MCF 10A (cell line): ENCODE data around the gene INSIG1. TPM values are rescaled to one million over a fixed set of nuclear protein-coding genes. Genes with fewer than 3 reads are reported as not detected.

Experiments used
- BruUV-seq: library from RNA; stranded (reverse); fragments of 400-500 nt; replicated peaks from 2 replicates; lab custom pipeline; 2021; lab: Mats Ljungman, UMichigan
- CTCF ChIA-PET: fragments of 300-600 bp; sonication (Branson Sonifier 250); formaldehyde crosslinking; extraction: SDS; loops from one replicate; lab custom pipeline; 2021; ENCODE audit warnings: antibody characterized with exemption, inconsistent platforms; lab: Yijun Ruan, JAX
- POLR2A ChIA-PET: fragments of 300-600, 350-650 bp; sonication (Branson Sonifier 250); formaldehyde crosslinking; extraction: SDS; loops from one replicate; lab custom pipeline; 2020; ENCODE audit warnings: antibody characterized with exemption, inconsistent platforms; lab: Yijun Ruan, JAX
- DNase-seq: peaks from one replicate; pipeline ENCODE4 v3.0.0-alpha.2; 2018; ENCODE audit not compliant: unreplicated experiment
- H3K27ac Mint-ChIP-seq: one replicate; pipeline ENCODE4 v1.8.0; 2022; ENCODE audit warnings: mild to moderate bottlenecking, low read depth, mixed read lengths; ENCODE audit not compliant: unreplicated experiment
- H3K27me3 Mint-ChIP-seq: one replicate; pipeline ENCODE4 v1.8.0; 2022; ENCODE audit warnings: mixed read lengths; ENCODE audit not compliant: insufficient read depth, unreplicated experiment
- H3K36me3 Mint-ChIP-seq: one replicate; pipeline ENCODE4 v1.8.0; 2022; ENCODE audit warnings: mild to moderate bottlenecking, moderate library complexity, mixed read lengths; ENCODE audit not compliant: insufficient read depth, unreplicated experiment
- H3K4me1 Mint-ChIP-seq: one replicate; pipeline ENCODE4 v1.8.0; 2022; ENCODE audit warnings: mixed read lengths; ENCODE audit not compliant: insufficient read depth, unreplicated experiment
- H3K4me3 Mint-ChIP-seq: one replicate; pipeline ENCODE4 v1.8.0; 2022; ENCODE audit warnings: mild to moderate bottlenecking, moderate library complexity, mixed read lengths; ENCODE audit not compliant: unreplicated experiment
- H3K9me3 Mint-ChIP-seq: one replicate; pipeline ENCODE4 v1.8.0; 2022; ENCODE audit warnings: mixed read lengths; ENCODE audit not compliant: unreplicated experiment
- intact Hi-C: fragments of 100-400 bp; cut with micrococcal nuclease; formaldehyde crosslinking; loops from 2 replicates; pipeline ENCODE4 v1.14.1; 2022
- total RNA-seq: library from RNA; stranded (reverse); gene quantifications from 2 replicates; pipeline ENCODE4 v1.2.3, GENCODE V29; 2022
- TF ChIP-seq, protein P1 (sequence below): fragments of 200-600 bp; IDR thresholded peaks from one replicate; pipeline ENCODE4 v1.8.0; 2022; ENCODE audit warnings: antibody characterized with exemption, mild to moderate bottlenecking; ENCODE audit not compliant: unreplicated experiment

INSIG1 gene
- total RNA-seq, 1 experiment from 2014 or later: 11.2 TPM

DNA sequence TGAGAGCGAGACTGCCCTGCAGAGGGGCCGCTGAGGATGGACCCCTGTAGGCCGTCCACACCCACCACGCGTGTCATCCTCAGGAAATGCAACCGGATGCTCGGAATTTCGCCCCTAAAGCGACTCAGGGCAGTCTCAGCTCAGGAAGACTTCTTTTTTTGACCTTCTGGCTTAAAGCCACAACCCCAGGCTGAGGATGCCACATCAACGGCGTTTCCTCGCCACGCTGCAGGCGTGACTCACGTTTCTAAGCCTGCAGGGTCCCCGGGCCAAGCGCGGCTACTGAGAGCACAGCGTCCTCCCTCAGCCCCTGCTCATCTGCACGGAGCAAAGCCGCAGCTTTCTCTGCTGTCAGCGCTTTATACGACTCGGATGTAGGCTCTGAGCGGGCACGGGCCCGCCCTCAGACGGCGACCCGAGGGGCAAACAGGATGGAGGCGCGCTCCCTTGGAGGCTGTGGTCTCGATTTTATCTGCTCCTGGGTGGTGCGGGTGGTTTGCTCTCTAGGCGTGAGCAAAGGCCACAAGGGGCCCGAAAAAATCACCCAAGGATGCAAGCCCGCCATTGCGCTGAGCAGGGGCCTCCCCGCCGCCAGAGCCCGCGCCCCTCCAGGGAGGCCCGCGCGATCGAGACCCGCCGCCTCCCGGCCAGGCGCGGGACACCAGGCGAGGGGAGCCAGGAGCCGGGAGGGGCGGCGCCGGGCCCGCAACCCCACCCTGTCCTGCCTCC lies 726 bp upstream of the INSIG1 start:
- Mint-ChIP-seq H3K27ac (peak overlapping the region; percentile 76), H3K9me3 (no peaks in the 10 kb centered on the region), H3K4me3 (peak overlapping the region; percentile 82), H3K4me1 (peaks cover 22% of the 10 kb centered on the region), H3K27me3 (no peaks in the 10 kb centered on the region), H3K36me3 (peaks cover 27% of the 10 kb centered on the region)
- ChIA-PET CTCF (interaction anchor here (0.6 to 2.1 kb wide), 9 partner anchors 9 to 338 kb away, joined by 3 to 13 read pairs (median 4); no protein-coding TSS in a partner anchor), POLR2A (interaction anchor here (0.6 to 4.6 kb wide), 26 partner anchors 8 to 370 kb away, joined by 3 to 36 read pairs (median 4); partner anchors contain the start of gene PAXIP1)
- TF ChIP-seq, protein P1, sequence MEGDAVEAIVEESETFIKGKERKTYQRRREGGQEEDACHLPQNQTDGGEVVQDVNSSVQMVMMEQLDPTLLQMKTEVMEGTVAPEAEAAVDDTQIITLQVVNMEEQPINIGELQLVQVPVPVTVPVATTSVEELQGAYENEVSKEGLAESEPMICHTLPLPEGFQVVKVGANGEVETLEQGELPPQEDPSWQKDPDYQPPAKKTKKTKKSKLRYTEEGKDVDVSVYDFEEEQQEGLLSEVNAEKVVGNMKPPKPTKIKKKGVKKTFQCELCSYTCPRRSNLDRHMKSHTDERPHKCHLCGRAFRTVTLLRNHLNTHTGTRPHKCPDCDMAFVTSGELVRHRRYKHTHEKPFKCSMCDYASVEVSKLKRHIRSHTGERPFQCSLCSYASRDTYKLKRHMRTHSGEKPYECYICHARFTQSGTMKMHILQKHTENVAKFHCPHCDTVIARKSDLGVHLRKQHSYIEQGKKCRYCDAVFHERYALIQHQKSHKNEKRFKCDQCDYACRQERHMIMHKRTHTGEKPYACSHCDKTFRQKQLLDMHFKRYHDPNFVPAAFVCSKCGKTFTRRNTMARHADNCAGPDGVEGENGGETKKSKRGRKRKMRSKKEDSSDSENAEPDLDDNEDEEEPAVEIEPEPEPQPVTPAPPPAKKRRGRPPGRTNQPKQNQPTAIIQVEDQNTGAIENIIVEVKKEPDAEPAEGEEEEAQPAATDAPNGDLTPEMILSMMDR: peak; percentile 32
- no TSS peak for BruUV-seq
- DNase-seq: peak; percentile 82
- intact Hi-C loops: loop anchor here (1.0 to 5.0 kb wide), 6 partner anchors 39 to 370 kb away; partner anchors contain the start of gene PAXIP1

DNA sequence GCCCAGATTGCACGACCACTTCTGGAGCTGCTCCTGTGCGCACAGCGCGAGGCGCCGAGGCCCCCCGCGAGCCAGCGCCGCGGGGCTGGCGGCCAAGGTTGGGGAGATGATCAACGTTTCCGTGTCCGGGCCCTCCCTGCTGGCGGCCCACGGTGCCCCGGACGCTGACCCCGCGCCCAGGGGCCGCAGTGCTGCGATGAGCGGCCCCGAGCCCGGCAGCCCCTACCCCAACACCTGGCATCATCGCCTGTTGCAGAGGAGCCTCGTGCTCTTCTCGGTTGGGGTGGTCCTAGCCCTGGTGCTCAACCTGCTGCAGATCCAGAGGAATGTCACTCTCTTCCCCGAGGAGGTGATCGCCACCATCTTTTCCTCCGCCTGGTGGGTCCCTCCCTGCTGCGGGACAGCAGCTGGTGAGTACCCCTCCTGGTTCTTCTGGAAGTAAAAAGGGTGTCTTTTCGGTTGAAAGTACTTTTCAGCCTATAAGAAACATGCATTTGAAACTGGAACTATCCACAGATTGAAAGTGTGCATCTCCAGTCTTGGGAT lies 683 bp downstream of the INSIG1 start:
- H3K27me3 Mint-ChIP-seq: no peaks in the 10 kb centered on the region
- ChIA-PET POLR2A (interaction anchor here (0.8 to 4.6 kb wide), 14 partner anchors 9 to 370 kb away, joined by 3 to 36 read pairs (median 7); partner anchors contain the start of genes PAXIP1 and RBM33), CTCF (interaction anchor here (0.7 to 1.4 kb wide), 2 partner anchors 81 to 108 kb away, joined by 3 to 8 read pairs; no protein-coding TSS in a partner anchor)
- no TSS peak for BruUV-seq
- intact Hi-C loops: loop anchor here (2.0 to 5.0 kb wide), 4 partner anchors 46 to 371 kb away; partner anchors contain the start of gene PAXIP1
- no peaks in the 10 kb centered on the region for H3K9me3 Mint-ChIP-seq
- TF ChIP-seq, protein P1: no peak
- H3K27ac Mint-ChIP-seq: peak overlapping the region; percentile 52
- H3K4me3 Mint-ChIP-seq: peak overlapping the region; percentile 82
- peaks cover 22% of the 10 kb centered on the region for H3K4me1 Mint-ChIP-seq
- H3K36me3 Mint-ChIP-seq: peaks cover 38% of the 10 kb centered on the region
- no peak for DNase-seq

DNA sequence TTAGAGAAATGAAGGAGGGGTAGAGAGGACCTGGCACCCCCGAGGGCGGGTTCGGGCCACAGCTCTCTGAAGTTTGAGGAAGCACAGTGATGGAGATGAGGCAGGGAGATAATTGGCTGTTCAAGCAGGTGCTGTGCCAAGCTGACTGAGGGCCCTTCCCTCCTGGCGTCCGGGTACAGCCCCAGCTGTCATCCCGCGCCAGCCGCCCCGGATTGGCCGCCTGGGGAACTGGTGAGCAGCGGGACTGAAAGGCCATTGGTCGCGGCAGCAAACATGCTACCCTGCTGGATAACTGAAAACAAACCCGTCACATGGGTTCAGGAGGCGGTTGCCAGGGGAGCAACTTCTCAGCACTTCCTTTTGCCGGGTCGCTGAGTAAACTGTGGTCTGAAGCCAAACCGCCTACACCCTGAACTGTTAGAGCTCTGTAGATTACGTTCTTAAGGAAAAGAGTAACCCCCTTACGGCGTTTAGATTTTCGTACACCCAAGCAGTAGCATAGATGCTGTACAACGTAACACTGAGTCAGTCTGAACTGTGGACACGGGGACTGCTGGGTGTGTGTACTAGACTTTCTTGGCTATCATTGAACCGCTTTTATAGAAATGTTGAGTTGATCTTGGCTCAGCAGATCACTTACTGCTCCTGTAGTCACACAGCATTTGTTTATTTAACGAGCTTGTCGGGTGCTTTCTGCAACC lies 1.3 kb downstream of the INSIG1 start:
- Mint-ChIP-seq H3K4me1 (peaks cover 22% of the 10 kb centered on the region), H3K27me3 (no peaks in the 10 kb centered on the region), H3K9me3 (no peaks in the 10 kb centered on the region), H3K36me3 (peaks cover 44% of the 10 kb centered on the region), H3K27ac (peak overlapping the region; percentile 52), H3K4me3 (peak overlapping the region; percentile 82)
- TSS peak; percentile 38 for BruUV-seq
- TF ChIP-seq, protein P1: no peak
- ChIA-PET CTCF (interaction anchor here (0.7 to 1.4 kb wide), 3 partner anchors 81 to 317 kb away, joined by 3 to 8 read pairs (median 5); no protein-coding TSS in a partner anchor), POLR2A (interaction anchor here (0.5 to 4.6 kb wide), 15 partner anchors 9 to 1838 kb away, joined by 3 to 36 read pairs (median 4); partner anchors contain the start of genes PAXIP1 and RBM33)
- DNase-seq: peak; percentile 97
- intact Hi-C loops: loop anchor here (2.0 to 5.0 kb wide), 4 partner anchors 46 to 372 kb away; partner anchors contain the start of gene PAXIP1
